IPS-18c (cell line): ENCODE results near the gene GPHN.
"Not testable (repeated sequence)": the region's sequence is repeated elsewhere in the genome, so short reads cannot be mapped to it uniquely, and the experiment has no call there.

Experiments used
- H3K4me3 ChIP-seq: 2 replicates; pipeline ENCODE4 v1.7.0; 2013; ENCODE audit warnings: low read depth, mild to moderate bottlenecking, low read length, moderate library complexity; ENCODE audit not compliant: insufficient read depth
- H3K9me3 ChIP-seq: one replicate; pipeline ENCODE4 v1.6.1; 2013; ENCODE audit warnings: mild to moderate bottlenecking, low read length, moderate library complexity; ENCODE audit not compliant: control insufficient read depth, insufficient read depth

Gene GPHN

DNA sequence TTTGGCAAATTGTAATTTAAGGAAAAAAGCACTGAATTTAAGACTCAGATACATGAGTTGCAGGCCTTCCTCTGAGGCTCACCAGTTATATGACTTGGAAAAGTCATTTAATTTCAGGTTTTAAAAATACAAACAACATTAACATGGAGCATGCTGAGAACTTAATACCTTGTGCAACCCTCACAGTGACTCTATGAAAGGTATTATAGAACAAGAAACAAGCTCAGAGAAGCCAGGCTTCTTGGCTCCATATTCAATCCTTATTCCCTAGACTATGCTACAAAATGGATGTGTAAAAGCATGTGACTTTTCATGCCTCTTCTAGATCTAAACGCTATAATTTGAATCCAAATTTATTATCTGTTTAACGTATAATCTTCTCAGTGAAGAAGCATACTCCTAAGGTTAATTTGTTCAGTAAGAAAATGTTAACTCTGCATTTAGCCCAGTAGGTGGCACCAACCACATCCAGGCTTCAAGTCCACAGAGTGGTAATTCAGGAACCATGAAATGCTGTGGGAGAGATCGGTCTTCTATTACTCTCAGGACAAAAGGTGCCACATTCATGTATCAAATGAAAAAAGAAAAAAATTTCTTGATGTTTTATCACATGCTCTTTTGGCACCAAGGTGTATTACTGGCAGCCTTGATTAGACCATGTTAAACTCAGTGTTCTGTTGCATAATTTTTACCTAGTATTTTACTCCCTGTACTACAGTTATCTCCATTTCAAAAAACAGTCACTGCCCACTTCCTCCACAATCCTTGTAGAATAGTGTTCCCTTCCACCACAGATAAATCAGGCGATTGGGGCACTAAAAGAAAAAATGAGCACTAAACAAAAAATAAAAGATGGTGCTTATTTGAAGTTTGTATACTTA, 12.5 kb upstream of the GPHN start:
- Histone ChIP-seq H3K4me3 (no peak overlapping the region), H3K9me3 (no peaks in the 10 kb centered on the region)

DNA sequence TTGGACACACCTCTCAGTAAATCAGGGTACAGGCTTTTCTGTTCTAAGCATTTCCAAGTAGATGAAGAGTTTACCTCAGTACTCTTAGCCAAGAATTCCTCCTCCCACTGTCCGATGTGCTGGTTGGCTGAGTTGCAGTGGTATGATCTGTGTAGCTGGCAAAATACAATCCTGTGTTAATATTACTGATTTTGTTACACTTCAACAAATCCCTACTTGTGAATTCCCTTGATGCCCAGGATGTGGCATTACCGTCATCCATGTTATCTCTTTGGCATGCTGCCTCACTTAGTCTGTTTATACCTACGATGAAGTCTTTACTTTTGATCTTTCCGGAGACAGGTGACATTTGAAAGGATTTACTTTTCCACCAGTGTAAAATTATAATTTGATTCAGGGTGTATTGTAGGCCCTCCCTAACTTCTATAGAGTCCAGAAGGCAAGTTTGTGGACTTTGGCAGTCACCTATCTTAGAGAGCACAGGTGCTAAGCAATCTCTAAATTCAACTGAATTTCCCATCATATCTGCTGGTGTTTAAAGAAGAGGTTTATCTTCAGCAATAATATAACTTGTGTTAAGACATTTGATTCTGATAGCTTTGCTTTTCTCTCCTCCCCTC, 11.6 kb upstream of the GPHN start:
- no peaks in the 10 kb centered on the region for H3K9me3 ChIP-seq
- H3K4me3 ChIP-seq, result no peak overlapping the region

DNA sequence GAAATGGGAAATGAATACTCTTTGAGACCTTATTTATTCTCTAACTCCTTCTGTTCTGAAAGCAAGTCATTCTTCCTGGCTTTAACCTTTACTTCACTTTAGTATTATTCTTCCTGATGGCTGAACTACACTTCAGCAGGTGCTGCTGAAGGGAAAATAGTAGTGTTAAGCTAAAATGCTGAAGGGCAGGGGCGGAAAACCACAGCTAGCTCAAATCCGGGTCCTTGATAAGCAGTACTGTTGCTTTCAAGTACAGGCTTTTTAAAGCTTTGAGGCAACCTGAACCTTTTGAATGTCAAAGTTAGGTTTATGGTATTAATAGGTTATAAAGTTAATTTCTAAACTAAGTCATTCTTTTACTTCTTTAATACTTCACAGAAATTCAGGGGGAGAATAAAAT, 11.0 kb upstream of the GPHN start:
- Histone ChIP-seq H3K4me3 (no peak overlapping the region), H3K9me3 (no peaks in the 10 kb centered on the region)

DNA sequence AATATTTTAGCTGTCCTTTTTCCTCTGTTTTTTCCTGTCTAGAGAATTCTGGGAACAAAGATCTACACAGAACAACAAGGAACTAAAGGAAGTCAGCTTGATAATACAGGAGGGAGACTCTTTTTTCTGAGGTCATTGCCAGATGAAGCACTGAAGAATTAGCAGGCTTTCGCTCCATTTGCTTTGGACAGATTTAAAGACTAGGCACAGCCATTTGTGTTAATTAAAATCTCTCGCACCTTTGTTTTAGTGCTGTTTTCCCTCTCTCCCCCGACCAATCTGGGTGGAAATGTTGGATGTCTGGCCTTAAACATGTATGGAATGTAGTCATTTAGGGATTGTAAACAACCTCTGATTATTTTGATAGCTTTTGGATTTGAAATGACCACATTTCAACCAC, 9.6 kb upstream of the GPHN start:
- H3K9me3 ChIP-seq, result no peaks in the 10 kb centered on the region
- H3K4me3 ChIP-seq, result no peak overlapping the region

DNA sequence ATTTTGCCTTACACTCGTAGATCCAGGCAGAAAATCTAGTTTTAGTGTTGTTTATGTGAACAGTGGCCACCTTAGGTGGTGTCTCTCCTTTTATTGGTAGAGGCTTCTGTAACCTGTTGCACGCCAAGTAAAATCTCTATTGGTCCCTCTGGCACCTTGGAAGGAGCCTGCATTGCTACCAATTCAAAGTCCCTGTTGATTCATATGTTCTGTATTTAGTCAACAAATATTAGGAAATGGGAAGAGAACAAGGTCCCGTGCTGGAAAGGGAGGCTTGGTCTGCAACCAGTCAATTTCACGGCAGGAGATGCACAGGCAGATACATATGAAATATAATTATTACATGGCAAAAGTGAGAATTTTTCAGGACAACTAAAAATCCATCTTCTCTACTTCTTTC, 6.4 kb upstream of the GPHN start:
- Histone ChIP-seq H3K4me3 (no peak overlapping the region), H3K9me3 (no peaks in the 10 kb centered on the region)

DNA sequence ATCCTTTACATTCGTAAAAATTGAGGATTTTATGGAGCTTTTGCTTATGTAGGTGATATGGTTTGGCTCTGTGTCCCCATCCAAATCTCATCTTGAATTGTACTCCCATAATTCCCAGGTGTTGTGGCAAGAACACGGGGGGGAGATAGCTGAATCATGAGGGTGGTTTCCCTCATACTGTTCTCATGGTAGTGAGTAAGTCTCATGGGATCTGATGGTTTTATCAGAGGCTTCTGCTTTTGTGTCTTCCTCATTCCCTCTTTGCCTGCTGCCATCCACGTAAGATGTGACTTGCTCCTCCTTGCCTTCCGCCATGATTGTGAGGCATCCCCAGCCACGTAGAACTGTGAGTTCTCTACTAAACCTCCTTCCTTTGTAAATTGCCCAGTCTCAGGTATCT, 5.1 kb upstream of the GPHN start:
- not testable (repeated sequence) for H3K9me3 ChIP-seq, H3K4me3 ChIP-seq

DNA sequence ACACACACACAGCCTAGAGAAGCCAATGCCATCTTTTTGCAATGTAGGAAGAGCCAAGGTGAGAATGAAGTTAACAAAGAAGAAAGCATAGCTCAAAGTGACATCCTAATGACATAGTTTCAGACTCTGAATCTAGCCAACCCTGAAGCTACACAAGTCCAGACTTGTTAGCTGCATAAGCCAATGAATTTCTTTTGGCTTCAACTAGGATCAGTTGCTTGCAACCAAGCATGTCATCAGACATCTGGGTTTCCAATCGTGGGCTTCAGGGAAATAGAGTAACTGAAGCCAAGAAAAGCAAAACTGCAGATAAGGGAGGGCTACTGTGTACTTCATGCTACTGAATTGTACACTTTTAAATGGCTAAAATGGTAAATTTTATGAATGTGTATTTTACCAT, 4.4 kb upstream of the GPHN start:
- no peaks in the 10 kb centered on the region for H3K9me3 ChIP-seq
- H3K4me3 ChIP-seq, result no peak overlapping the region

DNA sequence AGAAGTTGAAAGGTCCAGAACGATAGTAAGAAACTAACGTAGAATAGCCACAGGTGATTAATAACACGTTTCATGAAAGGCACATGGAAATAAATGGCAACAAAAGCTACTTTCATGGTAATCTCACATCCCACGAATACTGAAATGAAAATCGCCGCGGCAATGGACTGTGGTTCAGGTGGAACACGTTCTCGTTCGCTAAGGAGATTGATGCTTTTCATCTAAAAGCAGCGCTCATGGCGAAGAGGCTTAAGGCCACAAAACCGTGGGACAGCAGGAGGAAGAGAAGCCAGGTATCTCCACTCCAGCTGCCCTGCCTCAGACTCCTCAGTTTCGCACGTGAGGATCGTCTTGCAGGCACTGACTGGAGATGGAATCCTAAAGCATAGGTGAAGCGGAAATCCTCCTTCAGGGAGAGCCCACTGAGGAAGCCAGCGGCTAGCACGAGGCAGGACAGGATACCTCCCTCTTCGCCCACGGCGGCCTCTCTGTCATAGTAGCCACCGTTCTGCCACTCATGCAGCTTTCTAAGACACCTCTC, 696 bp upstream of the GPHN start:
- no peaks in the 10 kb centered on the region for H3K9me3 ChIP-seq
- H3K4me3 ChIP-seq, result peak overlapping the region; percentile 95

DNA sequence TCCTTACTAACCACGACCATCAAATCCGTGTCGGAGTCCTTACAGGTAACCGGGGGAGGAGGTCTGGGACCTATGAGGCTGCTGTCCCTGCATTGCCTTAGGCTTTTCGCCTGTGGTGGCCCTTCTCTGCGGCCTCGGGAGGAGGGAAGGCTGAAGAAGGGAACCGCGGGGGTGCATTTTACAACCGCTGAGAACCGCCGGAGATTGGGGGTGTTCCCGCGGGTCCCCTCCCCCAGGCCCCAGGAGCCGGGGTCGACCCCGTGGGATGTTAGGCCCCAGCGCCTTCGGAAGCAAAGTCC, 549 bp downstream of the GPHN start:
- peak overlapping the region; percentile 95 for H3K4me3 ChIP-seq
- no peaks in the 10 kb centered on the region for H3K9me3 ChIP-seq

DNA sequence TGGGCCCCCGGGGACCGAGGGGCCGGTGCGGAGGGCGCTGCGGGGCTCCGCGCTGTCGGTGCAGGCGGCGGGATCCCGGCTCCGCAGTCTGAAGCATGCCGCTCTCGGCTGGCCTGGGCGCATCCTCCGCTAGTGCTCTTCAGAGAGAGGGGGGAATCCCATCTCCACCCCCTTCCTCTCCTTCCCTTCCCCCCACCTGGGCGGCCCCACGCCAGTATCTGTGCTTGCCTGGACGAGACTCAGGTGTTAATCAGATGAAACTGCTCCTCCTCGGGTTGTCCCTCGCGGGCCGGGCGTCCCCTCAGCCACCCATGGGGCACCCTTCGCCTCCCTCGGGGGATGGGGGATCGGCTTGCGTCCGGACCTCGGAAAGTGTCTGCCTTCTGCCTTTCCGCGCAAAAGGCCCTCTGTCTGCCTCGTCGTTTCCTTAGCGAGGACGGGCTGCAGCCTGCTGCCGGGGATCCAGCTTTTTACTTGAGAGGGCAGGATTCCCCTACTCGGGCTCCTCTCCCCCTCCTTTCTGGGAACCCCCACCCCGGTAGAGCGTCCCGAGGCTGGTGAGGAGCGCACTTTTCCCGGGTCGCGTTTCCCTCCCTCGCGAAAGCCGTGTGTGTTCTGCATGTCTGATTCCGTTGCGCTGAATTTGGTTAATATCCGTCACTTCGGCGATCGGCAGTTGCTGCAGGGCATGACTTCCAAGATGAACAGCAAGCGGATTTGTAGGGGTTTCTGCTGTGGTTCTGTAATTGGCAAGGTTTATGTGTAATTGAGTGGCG, 1.1 kb downstream of the GPHN start:
- H3K4me3 ChIP-seq, result peak overlapping the region; percentile 95
- no peaks in the 10 kb centered on the region for H3K9me3 ChIP-seq

DNA sequence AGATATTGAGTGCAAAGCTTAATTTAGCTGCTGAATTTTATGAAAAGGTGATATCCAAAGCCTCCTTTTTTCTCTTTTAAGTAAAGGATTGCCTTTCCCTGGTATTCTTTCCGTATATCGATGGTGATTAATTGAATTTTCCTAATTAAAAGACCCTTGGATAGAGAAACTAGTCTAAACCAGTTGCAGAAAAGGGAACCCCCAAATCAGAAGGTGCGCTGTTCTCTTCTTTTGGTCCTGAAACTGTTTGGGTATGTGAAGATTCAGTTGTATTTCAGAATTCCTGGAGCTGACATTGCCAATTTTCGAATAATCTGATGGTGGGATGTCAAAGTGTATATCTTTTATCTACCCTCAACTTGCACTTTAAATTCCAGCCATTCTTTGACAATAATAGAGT, 1.9 kb downstream of the GPHN start:
- Histone ChIP-seq H3K4me3 (peak overlapping the region; percentile 95; the same call in 1 of the 2 replicates), H3K9me3 (no peaks in the 10 kb centered on the region)

DNA sequence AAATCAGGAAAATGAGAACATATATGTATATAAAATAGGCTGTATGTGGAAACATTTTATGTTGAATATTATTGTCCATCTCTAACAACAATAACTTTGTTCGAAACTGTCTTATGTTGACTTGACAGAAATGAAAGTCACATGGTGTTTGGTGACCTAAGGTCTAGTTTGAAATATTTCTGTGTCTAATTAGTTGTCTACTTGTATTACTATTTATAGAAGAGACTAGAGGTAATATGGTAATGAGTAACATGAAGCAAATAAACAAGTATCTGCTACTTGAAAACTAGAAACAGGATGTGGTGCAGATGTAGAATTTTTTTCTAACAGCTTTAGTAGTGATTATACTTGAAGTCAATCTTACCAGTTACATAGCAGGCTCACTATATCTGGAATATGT, 3.9 kb downstream of the GPHN start:
- Histone ChIP-seq H3K4me3 (no peak overlapping the region), H3K9me3 (no peaks in the 10 kb centered on the region)

DNA sequence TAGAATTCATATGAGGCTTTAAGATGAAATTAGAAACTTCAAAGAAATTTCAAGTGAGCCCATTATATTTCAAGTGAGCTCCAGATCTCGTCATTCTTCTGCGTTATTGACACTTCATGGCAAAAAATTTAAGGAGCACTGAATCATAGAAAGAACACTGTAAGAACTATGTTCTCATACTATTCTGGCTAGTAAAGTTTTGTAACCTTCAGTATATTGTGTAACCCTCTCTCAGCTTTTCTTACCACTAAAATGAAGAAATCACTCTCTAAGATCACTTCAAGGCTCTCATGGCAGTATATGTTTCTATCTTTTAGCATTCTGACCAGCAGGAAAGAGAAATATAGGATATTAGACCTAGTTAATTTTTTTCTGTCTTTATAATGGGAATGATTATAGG, 6.3 kb downstream of the GPHN start:
- no peak overlapping the region for H3K4me3 ChIP-seq
- no peaks in the 10 kb centered on the region for H3K9me3 ChIP-seq

DNA sequence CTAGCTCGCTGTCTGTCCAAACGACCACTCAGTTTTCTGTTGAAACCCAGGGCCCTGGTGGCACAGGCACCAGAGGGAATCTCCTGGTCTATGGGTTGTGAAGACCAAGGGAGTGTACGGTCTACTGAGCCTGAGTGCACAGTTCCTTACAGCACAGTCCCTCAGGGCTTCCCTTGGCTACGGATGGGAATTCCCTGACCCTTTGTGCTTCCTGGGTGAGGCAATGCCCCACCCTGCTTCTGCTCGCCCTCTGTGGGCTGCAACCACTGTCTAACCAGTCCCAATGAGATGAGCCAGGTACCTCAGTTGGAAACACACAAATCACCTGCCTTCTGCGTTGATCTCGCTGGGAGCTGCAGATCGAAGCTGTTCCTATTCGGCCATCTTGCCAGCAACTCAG, 22.6 kb downstream of the GPHN start:
- no peak overlapping the region for H3K4me3 ChIP-seq
- no peaks in the 10 kb centered on the region for H3K9me3 ChIP-seq

DNA sequence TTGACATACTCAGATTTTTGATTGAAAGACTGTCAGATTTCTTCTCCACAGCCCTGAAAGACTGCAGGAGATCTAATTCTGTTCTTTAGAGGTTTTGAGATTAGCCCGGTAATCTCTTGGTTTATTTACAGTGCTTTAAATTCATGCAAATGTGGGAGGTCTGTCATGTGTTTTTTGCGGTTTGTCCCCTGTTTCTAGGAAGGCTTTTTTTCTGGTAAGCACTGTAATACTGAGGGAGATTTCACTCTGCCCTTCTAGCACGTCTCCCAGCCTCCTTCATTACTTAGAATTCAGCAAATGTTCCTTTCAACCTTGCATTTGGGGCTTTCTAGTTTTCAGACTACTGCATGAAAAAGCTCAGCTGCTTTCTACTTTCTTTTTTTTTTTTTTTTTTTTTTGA, 31.1 kb downstream of the GPHN start:
- no peak overlapping the region for H3K4me3 ChIP-seq

DNA sequence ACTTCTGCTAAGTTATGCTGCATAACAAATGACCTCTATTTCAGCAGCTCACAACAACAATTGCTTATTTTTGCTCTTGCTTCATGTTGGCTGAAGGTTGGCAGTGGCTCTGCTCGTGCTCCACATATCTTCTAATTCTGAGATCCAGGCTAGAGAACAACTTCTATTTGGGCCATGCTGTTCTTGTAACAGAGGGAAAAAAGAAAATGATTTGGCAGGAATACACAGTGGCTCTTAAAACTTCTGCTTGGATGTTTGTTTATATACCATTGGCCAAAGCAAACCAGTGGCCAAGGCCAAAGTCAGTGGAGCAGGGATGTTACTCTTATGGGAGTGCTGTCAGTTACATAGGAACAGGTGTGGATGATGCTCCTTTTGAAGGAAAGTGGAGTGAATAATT, 32.1 kb downstream of the GPHN start:
- Histone ChIP-seq H3K4me3 (no peak overlapping the region), H3K9me3 (no peaks in the 10 kb centered on the region)

More for the DNA sequence above, 31.1 kb downstream of the GPHN start:
- no peaks in the 10 kb centered on the region for H3K9me3 ChIP-seq

DNA sequence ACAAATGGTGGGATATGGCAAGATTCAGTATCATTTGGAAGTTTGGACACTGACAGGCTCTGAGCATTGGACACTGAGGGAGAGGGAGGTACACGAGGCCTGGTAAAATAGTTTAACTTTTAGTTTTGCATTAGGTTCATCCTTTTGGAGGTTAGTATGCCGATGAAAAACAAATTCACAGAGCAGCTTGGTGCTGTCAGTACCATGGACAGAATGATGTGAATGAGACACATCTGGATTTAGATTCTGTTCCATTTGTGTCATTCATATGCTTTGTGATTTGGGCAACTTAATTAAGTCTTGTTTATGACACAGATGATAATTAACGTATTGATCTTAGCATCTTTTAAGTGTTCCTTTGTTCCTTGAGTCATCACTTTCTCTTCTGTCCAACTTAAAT, 33.7 kb downstream of the GPHN start:
- Histone ChIP-seq H3K4me3 (no peak overlapping the region), H3K9me3 (no peaks in the 10 kb centered on the region)

DNA sequence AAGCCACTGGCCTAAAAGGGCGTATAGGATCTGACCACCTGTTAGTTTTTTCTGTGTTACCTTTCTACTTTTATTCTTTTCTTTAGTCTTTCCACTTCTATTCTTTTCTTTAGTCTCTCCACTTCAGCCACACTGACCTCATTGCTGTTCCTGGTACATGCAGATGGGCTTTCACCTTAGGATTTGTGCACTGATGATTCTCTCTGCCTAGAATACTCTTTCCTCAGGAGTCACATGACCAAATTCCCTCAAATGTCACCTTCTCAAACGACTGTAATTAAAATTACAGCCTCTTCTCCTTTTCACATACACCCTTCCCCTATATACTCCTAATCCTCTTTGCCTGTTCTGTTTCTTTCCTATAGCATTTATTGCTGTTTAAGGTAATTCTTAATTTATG, 36.0 kb downstream of the GPHN start:
- Histone ChIP-seq H3K4me3 (no peak overlapping the region), H3K9me3 (no peaks in the 10 kb centered on the region)
